NCI-H748 (cell line): ENCODE measurements around the gene IPCEF1.
A peak's percentile ranks its signal among the peaks of the same experiment; 100 is the strongest.
"Not testable (repeated sequence)": the region's sequence is repeated elsewhere in the genome, so short reads cannot be mapped to it uniquely, and the experiment has no call there.

ENCODE experiments used
- DNase-seq: peaks from one replicate; lab custom pipeline; 2025; ENCODE audit not compliant: unreplicated experiment; lab: John Stamatoyannopoulos, UW

The IPCEF1 gene

DNA sequence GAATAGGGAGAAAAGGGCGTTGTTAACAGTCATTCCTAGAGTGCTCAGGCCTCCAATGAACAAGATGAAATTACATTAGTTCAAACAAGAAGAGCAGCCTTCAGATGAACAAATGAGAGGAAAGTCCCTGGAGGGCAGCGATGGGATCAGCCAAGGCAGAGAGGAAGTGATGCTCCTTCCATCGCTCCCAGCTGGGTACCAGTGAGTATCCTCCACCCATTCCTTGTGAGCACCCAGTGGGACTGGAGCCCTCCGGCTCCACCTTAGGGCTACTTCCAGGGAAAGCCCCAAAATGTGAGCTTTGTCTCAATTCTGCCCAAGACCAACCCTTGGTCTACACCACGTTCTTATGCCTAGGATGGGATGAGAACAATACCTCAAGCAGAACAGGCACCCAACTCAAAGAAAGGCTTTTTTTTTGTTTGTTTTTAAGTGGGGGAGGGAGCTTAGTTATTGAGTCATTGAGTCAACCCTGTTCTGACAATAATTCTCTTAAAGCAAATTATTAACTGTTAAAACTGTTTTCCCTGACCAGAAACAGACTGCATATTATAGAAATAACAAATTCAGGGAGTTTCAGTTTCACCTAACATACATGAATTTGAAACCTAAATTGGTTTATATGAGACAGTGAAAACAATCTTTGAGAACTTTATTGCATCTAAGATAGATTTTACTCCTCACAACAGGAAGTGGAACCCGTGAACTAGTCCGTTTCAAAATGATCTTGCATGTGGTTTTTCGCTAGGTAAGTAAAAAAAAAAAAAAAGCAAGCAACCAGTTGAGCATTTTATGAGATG lies 106.9 kb downstream of the IPCEF1 start:
- DNase-seq = no peak

DNA sequence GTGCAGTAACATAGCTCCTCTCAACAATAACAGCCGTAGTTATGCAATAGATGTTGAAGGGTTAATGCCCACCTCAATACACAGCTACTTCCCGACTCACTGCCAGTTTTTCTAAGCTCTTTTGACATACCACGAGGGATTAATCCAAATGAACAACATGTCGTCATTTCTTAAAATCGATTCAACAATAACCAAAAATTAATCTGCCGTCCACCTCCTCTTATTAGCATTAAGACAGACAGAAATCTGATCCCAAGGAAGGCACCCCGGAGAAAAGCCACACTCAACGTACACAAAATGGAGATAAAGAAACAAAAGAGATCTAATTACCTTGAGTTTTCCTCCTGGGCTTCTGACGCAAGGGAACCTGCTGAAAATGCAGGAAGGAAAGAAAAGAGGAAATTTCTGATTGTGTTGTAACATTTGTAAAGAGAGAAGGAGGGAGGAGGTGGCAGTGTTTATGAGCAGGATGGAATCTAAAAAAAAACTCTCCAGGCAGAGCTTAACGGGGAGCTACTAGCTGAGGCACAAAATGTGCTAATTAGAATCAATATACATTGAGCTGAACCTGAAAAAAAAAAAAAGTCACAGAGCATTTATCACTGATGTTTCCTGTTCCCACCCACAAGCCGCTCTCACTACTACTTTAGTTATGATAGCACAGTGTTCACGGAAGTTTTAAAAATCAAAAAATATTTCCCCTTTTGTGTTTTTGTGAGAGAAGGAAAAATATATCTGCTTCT lies 109.3 kb downstream of the IPCEF1 start:
- peak; percentile 71 for DNase-seq

DNA sequence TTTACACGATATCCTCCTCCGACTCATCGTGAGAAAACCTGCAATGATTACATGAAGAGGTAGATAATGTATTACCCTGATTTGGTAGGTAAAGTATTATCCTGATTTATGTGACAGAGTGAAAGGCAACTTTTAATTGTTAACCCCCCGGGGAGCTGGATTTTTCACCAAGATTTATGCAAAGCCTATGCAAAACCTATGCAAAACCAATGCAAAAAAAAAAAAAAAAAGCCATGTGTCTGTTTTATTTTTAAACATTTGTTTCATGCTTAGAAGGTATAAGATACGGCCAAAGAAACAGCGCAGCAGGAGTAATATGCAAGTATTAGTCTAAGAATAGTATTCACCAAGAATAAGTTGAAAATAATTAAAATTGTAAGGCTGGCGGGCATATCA lies 109.9 kb downstream of the IPCEF1 start:
- DNase-seq = no peak

DNA sequence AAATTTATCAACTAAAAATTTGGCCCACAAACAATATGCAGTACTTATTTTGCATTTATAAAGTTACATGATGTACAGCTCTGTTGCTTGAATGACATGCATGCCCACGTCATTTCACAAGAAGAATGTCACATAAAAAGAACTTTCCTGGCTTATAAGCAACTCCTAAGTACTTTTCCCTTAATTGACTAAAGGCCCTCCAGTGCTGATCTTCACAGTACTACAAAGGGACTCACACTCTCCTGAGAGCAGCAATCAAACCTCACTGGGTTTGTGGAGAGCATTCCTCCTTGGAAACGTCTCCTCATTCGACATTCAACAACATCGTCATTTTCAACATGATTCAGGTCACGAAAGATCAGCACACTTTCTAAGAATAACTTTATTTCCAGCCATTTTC lies 111.1 kb downstream of the IPCEF1 start:
- DNase-seq = no peak

DNA sequence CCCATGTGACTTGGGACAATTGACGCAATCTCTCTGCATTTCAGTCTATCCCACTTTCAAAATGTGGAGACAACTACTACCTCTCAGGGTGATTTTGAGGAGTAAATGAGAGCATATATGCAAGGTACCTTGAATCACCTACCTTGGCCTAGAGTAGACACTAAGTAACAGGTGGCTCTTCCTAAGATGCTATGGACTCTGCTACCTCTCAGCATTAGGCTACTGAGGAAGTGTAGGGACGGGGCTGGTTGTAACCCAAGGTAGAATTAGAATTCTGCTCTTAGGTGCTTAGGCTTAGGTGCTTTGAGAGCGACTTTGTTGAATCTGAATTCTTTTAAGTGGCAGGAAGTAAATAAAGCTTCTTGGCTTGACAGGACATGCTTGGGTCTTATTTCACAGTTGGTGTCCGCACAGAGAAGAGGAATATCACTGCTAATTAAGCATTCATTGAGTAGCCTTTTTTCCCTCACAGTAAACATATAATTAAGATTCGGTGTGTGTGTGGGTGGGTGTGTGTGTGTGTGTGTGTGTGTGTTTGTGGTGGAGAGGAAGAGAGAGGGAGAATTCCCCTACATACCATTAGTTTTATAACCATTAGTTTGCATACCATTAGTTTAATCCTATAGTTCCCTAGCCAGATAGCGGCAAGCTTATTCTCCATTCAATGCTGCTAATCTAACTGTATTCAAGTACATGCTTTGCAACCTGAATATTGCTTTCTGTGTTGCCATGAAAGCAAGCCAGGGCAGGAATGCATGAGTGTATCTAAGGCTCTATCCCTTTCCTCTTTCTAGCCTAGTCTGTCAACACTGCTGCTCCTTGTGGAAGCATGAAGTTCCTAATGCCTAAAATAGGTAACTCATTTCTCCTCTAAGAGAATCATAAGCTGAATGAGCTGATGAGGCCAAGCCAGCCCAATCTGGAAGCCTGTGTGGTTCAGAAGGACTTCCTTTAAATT lies 112.5 kb downstream of the IPCEF1 start:
- peak; percentile 28 for DNase-seq

DNA sequence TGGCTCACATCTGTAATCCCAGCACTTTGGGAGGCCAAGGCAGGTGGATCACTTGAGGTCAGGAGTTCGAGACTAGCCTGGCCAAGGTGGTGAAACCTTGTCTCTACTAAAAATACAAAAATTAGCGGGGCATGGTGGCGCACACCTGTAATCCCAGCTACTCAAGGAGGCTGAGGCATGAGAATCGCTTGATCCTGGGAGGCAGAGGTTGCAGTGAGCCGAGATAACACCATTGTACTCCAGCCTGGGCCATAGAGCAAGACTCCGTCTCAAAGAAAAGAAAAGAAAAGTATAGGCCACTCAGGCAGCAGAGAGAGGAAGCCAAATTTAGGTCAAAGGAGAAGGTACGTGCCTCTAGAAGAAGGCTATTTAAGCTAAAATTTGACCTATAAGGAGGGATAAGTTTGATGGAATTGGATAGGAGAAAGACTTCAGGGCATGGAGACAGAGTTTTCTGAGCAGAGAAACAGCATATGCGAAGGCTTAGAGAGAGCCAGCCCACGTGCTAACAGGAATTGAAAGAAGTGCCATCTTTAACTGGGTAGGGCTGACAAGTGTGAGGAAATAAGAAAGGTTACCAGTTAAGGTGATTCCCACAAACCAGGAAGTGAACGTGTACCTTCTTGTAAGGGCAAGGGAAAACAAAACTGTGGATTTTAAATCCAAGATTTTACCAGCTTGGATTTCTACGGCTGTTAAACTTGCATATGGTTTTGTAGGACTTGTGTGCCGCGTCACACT lies 113.8 kb downstream of the IPCEF1 start:
- no peak for DNase-seq

DNA sequence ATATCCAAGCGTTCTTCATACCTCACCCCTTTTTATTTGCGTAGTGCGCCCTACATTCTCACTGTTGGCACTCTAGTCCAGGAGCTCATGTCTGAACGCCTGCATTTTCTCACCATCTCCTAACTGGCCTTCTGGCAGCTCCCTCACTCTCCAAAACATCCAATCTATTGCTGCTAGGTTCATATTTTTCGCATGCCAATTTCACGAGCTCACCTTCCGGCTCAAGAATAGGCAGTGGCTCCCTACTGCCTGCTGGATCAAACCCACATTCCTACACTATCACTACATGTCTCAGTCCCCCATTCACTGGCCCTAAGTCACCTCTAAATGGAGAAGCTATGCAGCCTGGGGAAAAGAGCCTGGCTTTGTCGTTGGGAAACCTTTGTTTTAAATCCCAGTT lies 115.0 kb downstream of the IPCEF1 start:
- no peak for DNase-seq

DNA sequence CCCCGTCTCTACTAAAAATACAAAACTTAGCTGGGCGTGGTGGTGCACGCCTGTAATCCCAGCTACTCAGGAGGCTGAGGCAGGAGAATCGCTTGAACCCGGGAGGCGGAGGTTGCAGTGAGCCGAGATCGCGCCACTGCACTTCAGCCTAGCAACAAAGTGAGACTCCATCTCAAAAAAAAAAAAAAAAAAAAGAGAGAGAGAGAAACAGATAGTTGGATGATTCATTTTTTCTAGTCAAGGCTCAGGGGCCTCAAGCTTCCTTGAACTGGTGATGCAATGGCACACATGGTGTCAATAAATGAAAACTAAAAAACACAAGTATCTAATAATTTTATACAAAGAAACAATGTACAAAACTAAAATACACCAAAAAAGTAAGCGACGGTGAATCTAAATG lies 115.5 kb downstream of the IPCEF1 start:
- DNase-seq = not testable (repeated sequence)

DNA sequence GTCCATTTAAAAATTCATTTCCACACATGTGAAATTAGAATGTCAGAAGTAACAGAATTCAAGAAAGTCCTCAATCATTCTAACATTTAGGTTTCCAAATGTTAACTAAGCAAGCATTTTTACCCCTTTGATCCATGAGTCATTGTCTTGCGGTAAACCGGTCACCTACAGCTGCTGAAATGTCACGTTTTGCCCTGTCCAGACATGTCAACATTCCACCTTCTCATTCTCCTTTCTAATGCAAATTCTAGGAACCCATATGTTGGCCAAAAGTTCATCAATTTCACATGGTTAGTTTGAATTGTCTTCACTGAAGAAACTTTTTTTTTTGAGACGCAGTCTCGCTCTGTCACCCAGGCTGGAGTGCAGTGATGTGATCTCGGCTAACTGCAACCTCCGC lies 117.2 kb downstream of the IPCEF1 start:
- DNase-seq = no peak

DNA sequence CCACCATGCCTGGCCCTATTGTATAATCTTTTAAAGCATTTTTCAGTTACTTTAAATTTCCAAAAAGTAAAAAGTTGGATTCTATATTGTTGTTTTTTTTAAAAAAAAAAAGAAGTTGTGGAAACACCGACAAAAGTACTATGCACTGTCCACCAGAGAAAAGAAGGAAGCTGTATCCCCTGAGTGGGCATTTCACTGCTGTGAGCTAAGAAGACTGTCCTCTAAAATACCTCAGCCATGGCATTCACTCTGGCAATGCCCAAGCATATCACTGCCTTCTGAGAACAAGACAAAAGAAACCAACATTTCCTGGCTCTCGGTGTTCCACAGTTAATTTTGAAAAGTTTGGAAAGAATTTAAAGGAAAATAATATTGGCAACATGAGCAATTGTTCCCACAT lies 117.8 kb downstream of the IPCEF1 start:
- no peak for DNase-seq

DNA sequence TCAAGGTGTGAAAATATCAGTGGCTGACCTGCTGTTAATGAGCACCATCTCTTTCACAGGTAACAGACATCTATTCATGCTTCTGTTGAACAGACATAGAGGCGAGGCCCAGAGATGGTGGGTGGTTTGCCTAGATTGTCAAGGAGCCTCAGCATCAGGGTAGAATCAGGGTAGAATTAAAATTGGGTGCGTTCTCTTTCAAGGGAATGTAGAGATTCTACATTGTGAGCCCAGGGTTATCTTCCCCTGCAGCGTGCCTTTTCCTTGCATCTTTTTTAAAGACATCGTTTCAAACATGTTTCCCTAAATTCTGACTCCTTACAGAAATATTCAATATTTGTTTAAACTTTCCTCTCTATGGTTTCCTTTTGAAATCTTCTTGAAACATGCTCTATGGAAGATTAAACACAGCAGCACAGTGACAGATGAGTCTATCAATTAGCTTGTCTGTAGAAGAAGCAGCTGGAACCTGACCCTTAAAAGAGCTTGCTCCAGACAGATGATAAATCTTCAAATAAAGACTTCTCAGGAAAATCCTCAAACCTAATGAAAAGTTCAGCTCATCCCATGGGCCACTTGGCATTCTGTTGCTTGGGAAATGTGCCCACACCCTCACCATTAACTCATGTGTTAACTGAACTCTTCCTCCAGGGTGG lies 119.8 kb downstream of the IPCEF1 start:
- no peak for DNase-seq

DNA sequence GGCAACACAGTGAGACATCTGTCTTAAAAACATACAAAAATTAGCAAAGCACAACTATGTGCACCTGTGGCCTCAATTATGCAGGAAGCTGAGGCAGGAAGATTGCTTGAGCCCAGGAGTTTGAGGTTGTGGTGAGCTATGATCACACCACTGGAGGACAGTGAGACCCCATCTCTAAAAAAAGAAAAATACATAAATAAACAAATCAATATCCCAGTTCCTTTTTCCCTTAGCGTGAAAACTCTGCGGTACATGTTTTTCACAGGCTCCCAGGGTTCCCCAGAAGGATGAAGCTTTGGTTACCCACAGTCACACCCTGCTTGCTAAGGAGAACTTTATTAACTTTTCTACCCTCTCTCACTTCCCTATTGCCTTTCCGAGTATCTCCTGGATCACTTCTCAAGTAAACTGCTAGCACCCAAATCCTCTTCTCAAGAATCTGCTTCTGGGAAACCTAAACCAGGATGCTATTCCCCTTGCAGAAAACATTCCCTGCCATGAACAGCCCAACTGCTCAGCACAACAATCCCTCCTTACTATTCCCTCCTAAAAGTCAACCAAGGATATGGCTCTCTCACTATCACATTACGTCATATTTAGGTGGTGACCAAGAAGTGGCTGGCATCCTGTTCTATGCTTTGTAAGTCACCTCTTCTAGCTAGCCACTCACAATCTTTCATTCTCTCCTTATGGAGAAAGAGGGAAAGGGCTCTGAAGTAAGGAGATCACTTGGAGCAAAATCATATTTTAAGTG lies 122.4 kb downstream of the IPCEF1 start:
- no peak for DNase-seq

DNA sequence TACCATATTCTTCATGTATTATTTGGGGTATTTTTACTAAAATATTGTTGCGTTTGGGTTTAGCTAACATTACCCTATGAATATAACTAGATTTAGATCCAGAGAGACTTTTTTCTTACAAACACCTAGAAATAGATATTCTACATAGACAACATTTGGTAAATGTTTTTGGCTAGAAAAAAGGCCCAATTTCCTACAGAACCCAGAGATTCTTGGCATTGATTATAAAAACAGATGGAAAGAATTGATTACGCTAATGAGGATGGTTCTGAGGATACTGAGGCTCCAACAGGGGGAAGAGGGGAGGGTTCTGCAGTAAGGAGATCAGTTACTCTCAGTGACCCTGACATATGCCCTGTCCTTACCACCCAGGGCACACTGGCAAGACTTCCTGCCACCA lies 123.2 kb downstream of the IPCEF1 start:
- DNase-seq = no peak

DNA sequence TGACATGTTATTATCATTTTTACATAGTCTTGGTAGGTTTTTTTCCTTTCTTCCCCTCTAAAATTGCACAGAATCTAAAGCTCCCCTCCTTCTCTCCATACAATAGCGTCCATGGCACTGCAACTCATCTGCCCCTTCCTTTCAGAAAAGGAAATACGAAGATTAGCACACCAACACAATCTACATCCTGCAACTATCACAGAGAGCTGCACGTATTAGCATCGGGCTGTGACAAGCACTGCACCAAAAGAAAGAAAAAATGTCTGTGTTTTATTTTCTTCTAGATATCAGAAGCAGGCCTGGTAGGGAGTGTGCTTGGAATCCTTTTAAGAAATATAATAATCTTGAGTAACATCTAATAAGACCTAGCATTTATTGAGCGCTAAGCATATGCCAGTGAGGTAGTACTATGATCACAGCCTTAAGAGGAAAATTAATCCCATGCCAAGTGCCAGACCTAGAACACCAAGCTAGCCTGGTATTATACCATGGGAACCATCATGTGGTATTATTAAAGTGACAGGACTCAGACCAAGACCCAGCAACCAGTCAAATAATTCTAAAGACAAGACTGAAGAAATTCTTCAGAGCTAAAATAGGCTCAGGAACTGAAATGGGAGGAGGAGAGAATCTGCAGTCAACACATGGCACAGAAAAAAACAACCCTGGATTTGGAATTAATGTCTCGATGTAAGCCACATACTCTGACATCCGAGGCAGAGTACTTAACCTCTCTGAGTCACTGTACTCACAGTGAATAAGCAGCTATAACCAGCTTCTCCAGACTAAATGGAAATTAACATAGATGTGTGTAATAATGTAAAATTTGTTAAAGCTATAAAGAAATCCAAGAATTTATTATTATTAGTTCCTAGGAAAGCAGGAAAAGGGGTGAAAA lies 124.3 kb downstream of the IPCEF1 start:
- DNase-seq = no peak

DNA sequence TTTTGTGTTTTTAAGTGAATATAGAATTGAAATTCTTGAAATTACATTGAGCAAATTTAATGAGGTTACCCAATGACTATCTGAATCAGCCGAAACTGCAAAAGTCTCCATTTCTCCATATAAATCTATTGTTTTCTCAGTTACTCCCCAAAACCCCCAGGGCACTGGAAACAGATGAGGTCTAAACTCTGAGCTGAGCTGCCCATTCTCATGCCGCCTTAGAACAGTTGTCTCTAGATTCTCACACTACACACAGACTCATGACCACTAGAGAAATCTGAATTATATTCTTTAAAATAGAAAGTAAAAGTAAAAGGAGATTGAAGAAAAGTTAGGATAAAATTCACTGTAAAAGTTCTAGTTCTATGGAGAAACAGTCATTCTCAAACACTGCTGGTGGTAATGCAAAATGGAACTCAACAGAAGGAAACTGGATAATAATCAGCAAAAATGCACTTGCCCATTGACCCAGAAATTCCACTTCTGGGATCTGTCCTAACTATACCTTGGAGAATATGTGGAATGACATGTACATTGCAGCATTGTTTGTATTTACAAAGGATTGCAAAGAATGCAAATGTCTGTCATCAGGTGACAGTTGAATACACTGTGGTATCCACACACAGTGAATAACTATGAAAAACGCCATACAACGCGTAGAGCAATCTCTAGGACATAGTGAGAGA lies 125.5 kb downstream of the IPCEF1 start:
- DNase-seq = no peak

DNA sequence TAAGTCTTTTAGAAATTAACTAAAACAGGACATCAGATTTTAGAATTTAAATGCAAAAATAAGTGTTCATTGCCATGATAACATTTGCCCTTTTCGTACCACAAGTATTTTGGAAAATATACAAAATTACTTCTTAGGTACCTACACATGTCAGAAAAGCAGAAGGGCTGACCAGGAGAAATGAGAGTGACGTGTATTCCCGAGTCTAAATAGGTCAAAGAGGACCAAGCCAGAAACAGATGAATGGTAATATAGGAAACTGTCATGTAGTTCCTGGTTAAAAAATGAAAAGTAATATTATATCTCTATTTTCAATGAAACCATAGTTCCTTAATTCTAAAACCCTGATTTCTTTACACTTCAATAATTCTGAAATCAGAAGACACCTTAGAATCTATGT lies 126.2 kb downstream of the IPCEF1 start:
- DNase-seq = no peak

DNA sequence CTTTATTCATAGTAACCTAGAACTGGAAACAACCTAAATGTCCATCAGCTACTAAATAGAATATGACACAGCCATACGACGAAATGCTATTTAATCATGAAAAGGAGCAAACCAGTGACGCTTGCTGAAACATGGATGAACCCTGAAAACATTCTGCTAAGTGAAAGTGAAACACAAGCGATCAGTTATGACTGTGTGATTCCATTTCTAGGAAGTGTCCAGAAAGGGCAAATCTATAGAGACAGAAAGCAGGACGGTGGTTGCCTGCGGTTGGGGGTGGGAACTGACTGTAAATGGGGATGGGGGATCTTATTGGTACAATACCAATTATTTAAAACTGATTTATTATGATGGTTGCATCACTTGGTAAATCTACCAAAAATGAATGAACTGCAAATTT lies 126.8 kb downstream of the IPCEF1 start:
- no peak for DNase-seq

DNA sequence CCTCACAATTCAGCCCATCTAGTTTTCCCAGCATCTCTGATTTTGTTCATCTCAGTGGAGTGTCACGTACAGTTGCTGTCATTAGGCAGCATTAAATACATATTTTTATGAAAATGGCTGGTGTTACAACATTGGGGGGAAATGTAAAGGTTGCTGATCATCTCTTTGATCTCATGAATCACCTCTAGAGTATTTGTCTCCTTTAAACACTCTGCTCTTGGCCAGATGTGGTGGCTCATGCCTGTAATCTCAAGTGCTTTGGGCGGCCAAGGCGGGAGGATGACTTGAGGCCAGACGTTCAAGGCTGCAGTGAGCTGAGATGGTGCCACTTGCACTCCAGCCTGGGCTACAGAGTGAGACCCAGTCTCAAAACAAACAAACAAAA lies 128.1 kb downstream of the IPCEF1 start:
- DNase-seq = no peak
